ENCODE data around the gene PLCB2. TPM values are rescaled to one million over a fixed set of nuclear protein-coding genes. Genes with fewer than 3 reads are reported as not detected.
A peak's percentile ranks its signal among the peaks of the same experiment; 100 is the strongest.

The PLCB2 gene
- total RNA-seq, 1 donor from 2014 or later: 0.56 TPM

DNA sequence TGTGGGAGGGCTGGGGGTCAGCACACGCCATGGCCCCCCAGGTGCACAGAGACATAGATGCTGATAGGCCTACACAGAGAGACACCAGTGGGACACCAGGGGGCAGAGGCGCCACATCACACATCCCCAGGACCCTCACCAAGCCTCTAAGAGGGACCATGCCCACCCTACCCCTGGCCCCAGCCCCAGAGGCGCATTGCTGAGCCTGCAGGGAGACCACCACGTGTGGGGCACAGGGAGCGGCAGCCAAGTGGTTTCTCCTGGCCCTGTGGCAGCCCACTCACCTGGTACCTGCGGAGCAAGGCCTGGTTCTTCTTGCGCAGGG is 31.8 kb upstream of the PLCB2 start:
- H3K9me3 Mint-ChIP-seq: no peaks in the 10 kb centered on the region
- DNase-seq (ENCODE audit: low spot score): no peak
- Histone ChIP-seq H3K27ac (no peak overlapping the region), H2AFZ (replicated peaks) (no peak overlapping the region), H3K4me3 (no peak overlapping the region), H3F3A (ENCODE audit: low read depth) (no peaks in the 10 kb centered on the region), H3K4me1 (peaks cover 11% of the 10 kb centered on the region), H3K79me2 (ENCODE audit: low read depth) (no peaks in the 10 kb centered on the region), H3K36me3 (no peaks in the 10 kb centered on the region), H4K20me1 (ENCODE audit: low read depth) (no peaks in the 10 kb centered on the region), H3K9ac (no peak overlapping the region), H3K27me3 (peaks cover 8% of the 10 kb centered on the region), H3K4me2 (no peak overlapping the region), H3K9me3 (ENCODE audit: low read depth) (no peaks in the 10 kb centered on the region)
- peaks cover 6% of the 10 kb centered on the region for H3K27me3 Mint-ChIP-seq (ENCODE audit: insufficient read depth, low read depth)
- H3K4me3 Mint-ChIP-seq: no peak overlapping the region
- no peaks in the 10 kb centered on the region for H3K36me3 Mint-ChIP-seq
- no peak overlapping the region for H3K27ac Mint-ChIP-seq
- H3K4me1 Mint-ChIP-seq: peaks cover 17% of the 10 kb centered on the region
- TF ChIP-seq, protein P1, sequence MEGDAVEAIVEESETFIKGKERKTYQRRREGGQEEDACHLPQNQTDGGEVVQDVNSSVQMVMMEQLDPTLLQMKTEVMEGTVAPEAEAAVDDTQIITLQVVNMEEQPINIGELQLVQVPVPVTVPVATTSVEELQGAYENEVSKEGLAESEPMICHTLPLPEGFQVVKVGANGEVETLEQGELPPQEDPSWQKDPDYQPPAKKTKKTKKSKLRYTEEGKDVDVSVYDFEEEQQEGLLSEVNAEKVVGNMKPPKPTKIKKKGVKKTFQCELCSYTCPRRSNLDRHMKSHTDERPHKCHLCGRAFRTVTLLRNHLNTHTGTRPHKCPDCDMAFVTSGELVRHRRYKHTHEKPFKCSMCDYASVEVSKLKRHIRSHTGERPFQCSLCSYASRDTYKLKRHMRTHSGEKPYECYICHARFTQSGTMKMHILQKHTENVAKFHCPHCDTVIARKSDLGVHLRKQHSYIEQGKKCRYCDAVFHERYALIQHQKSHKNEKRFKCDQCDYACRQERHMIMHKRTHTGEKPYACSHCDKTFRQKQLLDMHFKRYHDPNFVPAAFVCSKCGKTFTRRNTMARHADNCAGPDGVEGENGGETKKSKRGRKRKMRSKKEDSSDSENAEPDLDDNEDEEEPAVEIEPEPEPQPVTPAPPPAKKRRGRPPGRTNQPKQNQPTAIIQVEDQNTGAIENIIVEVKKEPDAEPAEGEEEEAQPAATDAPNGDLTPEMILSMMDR (IDR thresholded peaks at IDR 0.05): peak; percentile 16
- TF ChIP-seq EZH2 (IDR thresholded peaks at IDR 0.05) (no peak), EZH2phosphoT487 (IDR thresholded peaks at IDR 0.05) (no peak)

DNA sequence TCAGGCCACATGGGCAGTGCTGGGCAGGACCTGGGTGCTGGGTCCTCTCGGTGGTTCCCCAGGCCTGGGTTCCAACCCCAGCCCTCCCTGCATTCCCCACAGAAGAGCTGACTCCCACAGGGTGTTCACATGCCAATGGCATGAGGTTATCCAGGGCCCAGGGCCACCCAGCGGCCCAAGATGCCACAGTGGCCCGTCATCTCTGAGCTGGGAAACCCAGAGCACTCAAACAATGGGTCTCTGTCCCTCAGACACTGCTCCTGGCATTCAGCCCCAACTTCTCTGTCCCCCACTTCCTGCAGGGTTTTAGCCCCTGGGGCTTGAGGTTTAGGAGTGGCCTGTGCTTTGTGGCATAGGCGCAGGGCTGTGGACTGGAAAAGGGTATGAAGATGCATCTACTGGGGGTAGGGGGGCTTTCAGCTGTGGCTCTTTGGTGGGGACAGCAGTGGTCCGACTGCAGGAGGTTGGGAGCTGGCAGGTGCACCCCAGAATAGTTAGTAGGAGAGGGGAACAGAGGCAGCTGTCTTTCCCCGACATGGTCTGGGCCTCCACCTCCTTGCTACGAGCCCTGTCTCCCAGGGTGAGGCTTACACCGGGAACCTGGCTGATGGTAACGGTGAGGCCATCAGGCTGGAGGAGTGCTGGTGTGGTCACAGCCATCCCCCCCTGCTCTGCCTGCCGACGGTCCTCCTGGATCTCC is 31.3 kb upstream of the PLCB2 start:
- Mint-ChIP-seq H3K27ac (no peak overlapping the region), H3K4me3 (peak overlapping the region; percentile 41), H3K4me1 (peaks cover 18% of the 10 kb centered on the region), H3K9me3 (no peaks in the 10 kb centered on the region), H3K36me3 (no peaks in the 10 kb centered on the region), H3K27me3 (ENCODE audit: insufficient read depth, low read depth) (peaks cover 5% of the 10 kb centered on the region)
- Histone ChIP-seq H3K4me3 (no peak overlapping the region), H3K4me1 (peaks cover 11% of the 10 kb centered on the region), H3K4me2 (no peak overlapping the region), H3K9ac (no peak overlapping the region), H3K79me2 (ENCODE audit: low read depth) (no peaks in the 10 kb centered on the region), H3K27ac (no peak overlapping the region), H2AFZ (replicated peaks) (no peak overlapping the region), H3K36me3 (no peaks in the 10 kb centered on the region), H3K27me3 (peaks cover 8% of the 10 kb centered on the region), H4K20me1 (ENCODE audit: low read depth) (no peaks in the 10 kb centered on the region), H3K9me3 (ENCODE audit: low read depth) (no peaks in the 10 kb centered on the region), H3F3A (ENCODE audit: low read depth) (no peaks in the 10 kb centered on the region)
- no peak for DNase-seq (ENCODE audit: low spot score)
- TF ChIP-seq EZH2phosphoT487 (IDR thresholded peaks at IDR 0.05): no peak
- no peak for TF ChIP-seq EZH2 (IDR thresholded peaks at IDR 0.05)
- TF ChIP-seq, protein P1 (IDR thresholded peaks at IDR 0.05): no peak

DNA sequence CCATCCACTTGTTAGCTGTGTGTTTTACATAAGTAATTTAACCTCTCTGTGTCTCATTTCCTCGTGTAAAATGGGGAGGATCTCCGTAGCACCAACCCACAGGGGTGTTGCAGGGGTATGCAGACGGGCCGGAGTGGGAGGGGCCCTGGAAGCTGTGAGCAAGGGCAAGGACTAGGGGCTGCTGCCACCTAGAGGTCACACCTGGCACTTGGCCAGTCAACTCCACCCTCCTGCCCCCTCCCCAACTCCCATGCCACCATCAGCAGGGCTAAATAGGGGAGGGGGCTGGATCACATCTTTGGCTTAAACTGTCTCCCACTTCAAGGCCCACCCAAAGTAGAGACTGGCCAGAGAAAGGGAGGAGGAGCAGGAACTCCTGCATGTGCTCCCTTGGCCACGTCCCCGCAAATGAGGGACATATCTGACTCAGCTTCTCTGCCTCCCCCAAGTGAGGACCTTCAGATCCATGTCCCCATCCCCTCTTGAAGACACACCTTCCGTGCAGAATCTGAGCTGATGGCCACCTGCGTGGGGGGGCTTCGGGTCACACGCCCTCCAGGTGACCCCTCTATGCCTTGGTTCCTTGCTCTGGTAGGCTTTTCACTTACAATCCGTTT is 30.4 kb upstream of the PLCB2 start:
- Mint-ChIP-seq H3K27ac (peak overlapping the region; percentile 57), H3K4me3 (peak overlapping the region; percentile 59), H3K4me1 (peaks cover 23% of the 10 kb centered on the region), H3K36me3 (no peaks in the 10 kb centered on the region), H3K9me3 (no peaks in the 10 kb centered on the region), H3K27me3 (ENCODE audit: insufficient read depth, low read depth) (peaks cover 5% of the 10 kb centered on the region)
- Histone ChIP-seq H3K27ac (no peak overlapping the region), H3F3A (ENCODE audit: low read depth) (no peaks in the 10 kb centered on the region), H3K4me1 (peaks cover 11% of the 10 kb centered on the region), H2AFZ (replicated peaks) (no peak overlapping the region), H3K9me3 (ENCODE audit: low read depth) (no peaks in the 10 kb centered on the region), H3K9ac (no peak overlapping the region), H3K79me2 (ENCODE audit: low read depth) (no peaks in the 10 kb centered on the region), H3K4me3 (no peak overlapping the region), H3K4me2 (no peak overlapping the region), H4K20me1 (ENCODE audit: low read depth) (no peaks in the 10 kb centered on the region), H3K27me3 (peaks cover 8% of the 10 kb centered on the region), H3K36me3 (no peaks in the 10 kb centered on the region)
- DNase-seq (ENCODE audit: low spot score): peak; percentile 88
- no peak for TF ChIP-seq EZH2phosphoT487 (IDR thresholded peaks at IDR 0.05)
- TF ChIP-seq, protein P1 (IDR thresholded peaks at IDR 0.05): peak; percentile 87

Measured in neural progenitor cell (in vitro differentiated cells).